Ishikawa (cell line): ENCODE data around the gene NTM.

Experiments
- CEBPB ChIP-seq: IDR thresholded peaks from 2 replicates; pipeline ENCODE4 v1.6.1; 2012
- CREB1 ChIP-seq: IDR thresholded peaks from 2 replicates; pipeline ENCODE4 v1.6.1; 2012; ENCODE audit warnings: low read depth
- EGR1 ChIP-seq: IDR thresholded peaks from 2 replicates; pipeline ENCODE4 v1.6.1; 2012
- EP300 ChIP-seq: IDR thresholded peaks from 2 replicates; pipeline ENCODE4 v1.6.1; 2012; ENCODE audit warnings: borderline replicate concordance
- FOXM1 ChIP-seq: IDR thresholded peaks from 2 replicates; pipeline ENCODE4 v1.6.1; 2012; ENCODE audit warnings: low read depth, borderline replicate concordance
- MAX ChIP-seq: IDR thresholded peaks from 2 replicates; pipeline ENCODE4 v1.6.1; 2012
- NFIC ChIP-seq: IDR thresholded peaks from 2 replicates; pipeline ENCODE4 v1.6.1; 2012
- RAD21 ChIP-seq: IDR thresholded peaks from 2 replicates; pipeline ENCODE4 v1.6.1; 2012; ENCODE audit warnings: low read depth
- TAF1 ChIP-seq: IDR thresholded peaks from 2 replicates; pipeline ENCODE4 v1.6.1; 2012; ENCODE audit warnings: low read depth, mild to moderate bottlenecking
- TCF12 ChIP-seq: IDR thresholded peaks from 2 replicates; pipeline ENCODE4 v1.6.1; 2012; ENCODE audit warnings: low read depth
- TEAD4 ChIP-seq: IDR thresholded peaks from 2 replicates; pipeline ENCODE4 v1.6.1; 2012
- USF1 ChIP-seq: IDR thresholded peaks from 2 replicates; pipeline ENCODE4 v1.6.1; 2012
- YY1 ChIP-seq: IDR thresholded peaks from 2 replicates; pipeline ENCODE4 v1.6.1; 2012; ENCODE audit warnings: low read depth
- ZBTB7A ChIP-seq: IDR thresholded peaks from 2 replicates; pipeline ENCODE4 v1.6.1; 2012; ENCODE audit warnings: low read depth
- TF ChIP-seq, protein P1 (sequence below): IDR thresholded peaks from 2 replicates; pipeline ENCODE4 v1.6.1; 2012; ENCODE audit warnings: low read depth, mild to moderate bottlenecking

NTM gene

GRCh38 chr11:132336781-132337535 lies 966.5 kb downstream of the NTM start:
- TF ChIP-seq FOXM1 (no peak), TAF1 (no peak), MAX (no peak), USF1 (no peak), YY1 (no peak), CREB1 (no peak)

DNA sequence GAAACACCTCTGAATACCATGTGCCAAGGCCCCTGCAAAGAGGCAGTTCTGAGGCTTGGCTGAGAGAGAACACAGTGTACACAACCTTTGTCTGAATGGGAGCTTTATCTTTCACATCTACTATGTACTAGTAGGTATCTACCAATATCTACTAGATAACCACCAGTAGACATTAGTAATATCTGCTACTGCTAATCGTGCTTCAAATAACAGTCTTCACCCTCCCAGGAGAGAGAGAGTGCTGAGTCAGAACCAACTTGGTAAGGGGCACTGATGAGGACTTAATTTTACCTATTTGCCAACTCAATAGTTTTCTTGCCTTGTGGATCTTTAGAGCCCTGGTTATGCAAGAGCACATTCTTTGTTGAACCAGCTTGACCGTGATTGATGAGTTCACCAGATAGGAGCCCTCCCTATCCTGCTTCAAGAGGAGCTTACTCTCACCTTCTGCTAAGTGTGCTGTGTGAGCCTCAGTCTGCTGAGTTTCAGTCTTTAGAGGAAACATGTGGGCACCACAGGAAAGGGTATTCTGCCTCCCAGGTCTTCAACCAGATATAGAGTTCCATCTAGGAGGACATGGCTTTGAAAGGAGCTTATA lies 967.5 kb downstream of the NTM start:
- TF ChIP-seq CREB1 (no peak), MAX (no peak), RAD21 (no peak), ZBTB7A (no peak), EGR1 (no peak), EP300 (no peak), YY1 (no peak), NFIC (no peak), CEBPB (no peak)
- TF ChIP-seq, protein P1, sequence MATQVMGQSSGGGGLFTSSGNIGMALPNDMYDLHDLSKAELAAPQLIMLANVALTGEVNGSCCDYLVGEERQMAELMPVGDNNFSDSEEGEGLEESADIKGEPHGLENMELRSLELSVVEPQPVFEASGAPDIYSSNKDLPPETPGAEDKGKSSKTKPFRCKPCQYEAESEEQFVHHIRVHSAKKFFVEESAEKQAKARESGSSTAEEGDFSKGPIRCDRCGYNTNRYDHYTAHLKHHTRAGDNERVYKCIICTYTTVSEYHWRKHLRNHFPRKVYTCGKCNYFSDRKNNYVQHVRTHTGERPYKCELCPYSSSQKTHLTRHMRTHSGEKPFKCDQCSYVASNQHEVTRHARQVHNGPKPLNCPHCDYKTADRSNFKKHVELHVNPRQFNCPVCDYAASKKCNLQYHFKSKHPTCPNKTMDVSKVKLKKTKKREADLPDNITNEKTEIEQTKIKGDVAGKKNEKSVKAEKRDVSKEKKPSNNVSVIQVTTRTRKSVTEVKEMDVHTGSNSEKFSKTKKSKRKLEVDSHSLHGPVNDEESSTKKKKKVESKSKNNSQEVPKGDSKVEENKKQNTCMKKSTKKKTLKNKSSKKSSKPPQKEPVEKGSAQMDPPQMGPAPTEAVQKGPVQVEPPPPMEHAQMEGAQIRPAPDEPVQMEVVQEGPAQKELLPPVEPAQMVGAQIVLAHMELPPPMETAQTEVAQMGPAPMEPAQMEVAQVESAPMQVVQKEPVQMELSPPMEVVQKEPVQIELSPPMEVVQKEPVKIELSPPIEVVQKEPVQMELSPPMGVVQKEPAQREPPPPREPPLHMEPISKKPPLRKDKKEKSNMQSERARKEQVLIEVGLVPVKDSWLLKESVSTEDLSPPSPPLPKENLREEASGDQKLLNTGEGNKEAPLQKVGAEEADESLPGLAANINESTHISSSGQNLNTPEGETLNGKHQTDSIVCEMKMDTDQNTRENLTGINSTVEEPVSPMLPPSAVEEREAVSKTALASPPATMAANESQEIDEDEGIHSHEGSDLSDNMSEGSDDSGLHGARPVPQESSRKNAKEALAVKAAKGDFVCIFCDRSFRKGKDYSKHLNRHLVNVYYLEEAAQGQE: no peak

DNA sequence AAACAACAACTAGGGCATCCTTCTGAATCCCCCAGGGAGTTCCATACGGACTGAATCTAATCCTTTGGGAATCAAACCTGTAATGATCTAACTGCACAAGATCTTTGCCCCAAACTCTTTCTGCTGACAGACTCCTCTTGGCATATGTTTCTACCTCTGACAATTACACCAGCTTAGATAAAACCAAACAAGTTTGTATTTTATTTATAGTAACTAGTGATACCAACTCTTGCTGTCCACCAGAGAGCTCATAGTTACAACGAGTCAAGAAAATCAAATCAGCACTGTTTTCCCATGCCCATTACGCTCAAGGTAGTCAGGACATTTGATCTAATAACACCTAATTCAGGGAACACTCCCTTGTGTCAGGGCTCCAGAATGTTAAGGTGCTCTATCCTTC lies 972.0 kb downstream of the NTM start:
- no peak for TF ChIP-seq TCF12
- no peak for TF ChIP-seq CREB1
- TF ChIP-seq EGR1: no peak
- TF ChIP-seq FOXM1: no peak
- TF ChIP-seq EP300: no peak
- no peak for TF ChIP-seq RAD21
- TF ChIP-seq YY1: no peak
- TF ChIP-seq ZBTB7A: no peak
- no peak for TF ChIP-seq TEAD4
- TF ChIP-seq NFIC: no peak
- TF ChIP-seq CEBPB: no peak
- TF ChIP-seq USF1: no peak
- TF ChIP-seq MAX: no peak
- TF ChIP-seq TAF1: no peak

- TF ChIP-seq FOXM1 (no peak), NFIC (no peak), TCF12 (no peak)
These were observed 973.2 kb downstream of the NTM start for GRCh38 chr11:132343445-132344175.

- TF ChIP-seq RAD21 (no peak), FOXM1 (no peak), NFIC (no peak), EGR1 (no peak), YY1 (no peak), TAF1 (no peak), TCF12 (no peak), ZBTB7A (no peak), USF1 (no peak), EP300 (no peak), CREB1 (no peak)
These were observed 976.2 kb downstream of the NTM start for GRCh38 chr11:132346558-132347148.

DNA sequence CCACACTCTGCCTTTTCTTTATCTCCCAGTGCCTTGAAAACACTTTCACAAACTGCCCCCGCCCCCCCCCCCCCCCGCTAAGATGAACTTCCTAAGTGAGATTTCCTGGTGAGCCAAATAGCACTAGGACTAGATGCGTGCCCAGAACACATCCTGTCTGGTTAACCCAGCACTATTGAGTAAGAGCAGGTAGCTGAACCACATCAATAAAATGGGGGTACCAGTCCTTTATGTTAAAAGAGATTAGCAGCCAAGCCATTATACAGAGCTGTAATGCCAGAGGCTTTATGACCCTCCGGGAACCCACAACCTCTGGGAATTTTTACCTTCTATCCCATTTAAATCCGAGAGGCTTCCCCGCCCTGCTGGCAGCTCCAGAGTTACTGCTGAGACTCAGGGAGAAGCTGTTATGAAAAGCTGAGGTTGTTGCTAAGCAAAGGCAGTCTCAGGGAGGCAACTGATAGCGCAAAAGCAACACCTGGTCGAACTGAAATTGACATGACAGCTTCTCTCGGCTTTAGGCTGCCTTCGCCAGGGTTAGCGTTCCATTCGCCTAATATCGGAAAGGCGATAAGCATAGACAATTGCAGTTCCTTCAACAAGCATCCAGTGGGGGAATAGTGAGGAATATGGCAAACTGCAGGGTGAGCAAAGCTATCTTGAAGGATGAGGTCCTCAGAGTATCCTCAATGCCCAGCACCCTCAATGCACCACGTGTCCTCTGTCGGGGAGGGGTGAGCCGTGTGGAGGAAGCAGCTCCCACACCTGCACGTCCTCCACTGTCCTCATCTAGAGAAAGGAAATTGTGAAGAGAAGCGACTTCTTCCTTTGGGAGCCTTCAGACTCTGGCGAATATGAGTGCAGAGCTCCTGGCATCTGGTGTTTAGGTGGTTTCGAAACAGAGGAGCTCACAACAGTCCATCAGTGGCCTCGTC lies 977.0 kb downstream of the NTM start:
- TF ChIP-seq FOXM1 (no peak), NFIC (no peak), TCF12 (no peak), MAX (no peak), USF1 (no peak), EP300 (no peak), EGR1 (no peak), CEBPB (no peak), CREB1 (no peak), ZBTB7A (no peak), TEAD4 (no peak), RAD21 (no peak), TAF1 (no peak)
- TF ChIP-seq, protein P1: no peak
